Neural cell (in vitro differentiated cells): ENCODE measurements around the gene EPYC. TPM values are rescaled to one million over a fixed set of nuclear protein-coding genes. Genes with fewer than 3 reads are reported as not detected.

ENCODE experiments used
- H2AFZ ChIP-seq: fragments of 200-600, 300-800 bp; sonication (generic), shearing (Covaris generic); 2 replicates; pipeline ENCODE4 v1.6.0; 2014; ENCODE audit warnings: low read depth, mild to moderate bottlenecking, antibody characterized with exemption, low read length, moderate library complexity
- H3F3A ChIP-seq: fragments of 200-600 bp; shearing (Covaris generic); 2 replicates; pipeline ENCODE4 v1.6.1; 2016; ENCODE audit warnings: mild to moderate bottlenecking, moderate library complexity, mixed read lengths, antibody characterized with exemption, low read length; ENCODE audit not compliant: insufficient read depth, poor library complexity, severe bottlenecking
- H3K27ac ChIP-seq: fragments of 200-600, 300-800 bp; sonication (generic), shearing (Covaris generic); 2 replicates; pipeline ENCODE4 v1.5.1; 2014; ENCODE audit warnings: mild to moderate bottlenecking, low read length, moderate library complexity
- H3K27me3 ChIP-seq: fragments of 300-800, 200-600 bp; sonication (generic), shearing (Covaris generic); 2 replicates; pipeline ENCODE4 v1.6.0; 2014; ENCODE audit warnings: mild to moderate bottlenecking, low read depth, low read length, moderate library complexity; ENCODE audit not compliant: insufficient read depth
- H3K36me3 ChIP-seq: fragments of 300-800, 200-600 bp; sonication (generic), shearing (Covaris generic); 2 replicates; pipeline ENCODE4 v1.5.1; 2014; ENCODE audit warnings: mild to moderate bottlenecking, antibody characterized with exemption, low read length, moderate library complexity; ENCODE audit not compliant: insufficient read depth
- H3K4me2 ChIP-seq: fragments of 300-800, 200-600 bp; sonication (generic), shearing (Covaris generic); 2 replicates; pipeline ENCODE4 v1.6.0; 2014; ENCODE audit warnings: mild to moderate bottlenecking, low read length
- H3K4me3 ChIP-seq: fragments of 300-800, 200-600 bp; sonication (generic), shearing (Covaris generic); 2 replicates; pipeline ENCODE4 v1.5.1; 2014; ENCODE audit warnings: mild to moderate bottlenecking, low read length, moderate library complexity
- H3K79me2 ChIP-seq: fragments of 200-600 bp; shearing (Covaris generic); replicated peaks from 2 replicates; pipeline ENCODE4 v1.6.0; 2014; ENCODE audit warnings: mild to moderate bottlenecking, low read length, moderate library complexity; ENCODE audit not compliant: insufficient read depth
- H3K9ac ChIP-seq: fragments of 300-800, 200-600 bp; sonication (generic), shearing (Covaris generic); 2 replicates; pipeline ENCODE4 v1.6.1; 2016; ENCODE audit warnings: mild to moderate bottlenecking, low read length, mixed read lengths
- H3K9me2 ChIP-seq: fragments of 200-600 bp; shearing (Covaris generic); 2 replicates; pipeline ENCODE4 v1.6.1; 2016; ENCODE audit warnings: mild to moderate bottlenecking, low read length, mixed read lengths; ENCODE audit not compliant: insufficient read depth
- H3K9me3 ChIP-seq: fragments of 200-600, 300-800 bp; sonication (generic), shearing (Covaris generic); 2 replicates; pipeline ENCODE4 v1.6.1; 2016; ENCODE audit warnings: mild to moderate bottlenecking, mixed run types, low read length, moderate library complexity, mixed read lengths
- H4K20me1 ChIP-seq: fragments of 200-600 bp; shearing (Covaris generic); 2 replicates; pipeline ENCODE4 v1.6.1; 2016; ENCODE audit warnings: mild to moderate bottlenecking, mixed run types; ENCODE audit not compliant: insufficient read depth
- EP300 ChIP-seq: fragments of 450-650 bp; conservative IDR thresholded peaks from 2 replicates; pipeline ENCODE4 v1.6.1; 2014; ENCODE audit warnings: antibody characterized with exemption, mild to moderate bottlenecking, moderate library complexity; ENCODE audit not compliant: poor library complexity, severe bottlenecking
- EZH2 ChIP-seq: fragments of 200-600, 300-800 bp; shearing (Covaris generic), sonication (generic); IDR thresholded peaks from 2 replicates; pipeline ENCODE4 v1.6.1; 2014; ENCODE audit warnings: antibody characterized with exemption, low read length, borderline replicate concordance, mild to moderate bottlenecking; ENCODE audit not compliant: insufficient read depth, poor library complexity, severe bottlenecking
- MXI1 ChIP-seq: fragments of 450-650 bp; conservative IDR thresholded peaks from 2 replicates; pipeline ENCODE4 v1.6.1; 2014; ENCODE audit warnings: antibody characterized with exemption, mild to moderate bottlenecking; ENCODE audit not compliant: poor library complexity, severe bottlenecking
- POLR2AphosphoS5 ChIP-seq: IDR thresholded peaks from 2 replicates; pipeline ENCODE4 v1.6.1; 2012
- RAD21 ChIP-seq: fragments of 450-650 bp; conservative IDR thresholded peaks from 2 replicates; pipeline ENCODE4 v1.6.1; 2014; ENCODE audit warnings: antibody characterized with exemption, mild to moderate bottlenecking, moderate library complexity
- SMC3 ChIP-seq: fragments of 450-650 bp; conservative IDR thresholded peaks from 2 replicates; pipeline ENCODE4 v1.6.1; 2014; ENCODE audit warnings: antibody characterized with exemption, mild to moderate bottlenecking, moderate library complexity; ENCODE audit not compliant: poor library complexity
- TAF1 ChIP-seq: IDR thresholded peaks from 2 replicates; pipeline ENCODE4 v1.6.1; 2012; ENCODE audit warnings: low read depth
- polyA plus RNA-seq: library from polyadenylated mRNA; depleted of rRNA; stranded (reverse); fragments of >200 nt; gene quantifications from 2 replicates; pipeline ENCODE4 v1.2.3, GENCODE V29; 2014
- TF ChIP-seq, protein P1 (sequence below): fragments of 450-650 bp; IDR thresholded peaks from 2 replicates; pipeline ENCODE4 v1.5.1; 2014; ENCODE audit warnings: antibody characterized with exemption, mild to moderate bottlenecking, moderate library complexity; ENCODE audit not compliant: poor library complexity, severe bottlenecking
- TF ChIP-seq, protein P2 (sequence below): IDR thresholded peaks from 2 replicates; pipeline ENCODE4 v1.6.1; 2012; ENCODE audit warnings: borderline replicate concordance

The EPYC gene
- polyA plus RNA-seq, 1 donor from 2014 or later = not detected

DNA sequence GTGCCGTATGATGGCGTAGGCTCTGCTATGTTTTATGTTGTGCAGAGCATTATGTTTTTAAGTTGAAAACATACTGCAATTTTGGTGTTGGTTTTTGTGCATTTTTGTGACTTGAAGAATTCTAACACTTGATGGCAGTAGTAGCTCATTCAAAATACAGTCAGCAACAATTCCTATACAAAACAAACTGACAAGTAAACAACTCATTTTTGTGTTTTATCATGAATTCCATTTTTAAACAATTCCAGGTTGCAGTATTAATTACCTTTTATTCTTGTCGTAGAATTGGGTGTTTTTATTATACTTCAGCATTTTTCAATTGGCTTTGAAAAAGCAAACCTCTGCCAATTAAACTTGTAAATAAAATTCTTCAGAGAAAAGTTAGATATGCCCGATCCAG lies 45.7 kb downstream of the EPYC start:
- Histone ChIP-seq H3K4me2 (no peak overlapping the region), H3F3A (no peaks in the 10 kb centered on the region), H4K20me1 (no peaks in the 10 kb centered on the region), H3K36me3 (no peaks in the 10 kb centered on the region), H3K79me2 (no peaks in the 10 kb centered on the region), H3K9me3 (no peaks in the 10 kb centered on the region), H3K27me3 (no peaks in the 10 kb centered on the region), H3K27ac (no peak overlapping the region), H3K4me3 (no peak overlapping the region), H3K9ac (no peak overlapping the region), H3K9me2 (no peaks in the 10 kb centered on the region), H2AFZ (no peak overlapping the region)
- TF ChIP-seq EZH2 = no peak
- TF ChIP-seq, protein P1, sequence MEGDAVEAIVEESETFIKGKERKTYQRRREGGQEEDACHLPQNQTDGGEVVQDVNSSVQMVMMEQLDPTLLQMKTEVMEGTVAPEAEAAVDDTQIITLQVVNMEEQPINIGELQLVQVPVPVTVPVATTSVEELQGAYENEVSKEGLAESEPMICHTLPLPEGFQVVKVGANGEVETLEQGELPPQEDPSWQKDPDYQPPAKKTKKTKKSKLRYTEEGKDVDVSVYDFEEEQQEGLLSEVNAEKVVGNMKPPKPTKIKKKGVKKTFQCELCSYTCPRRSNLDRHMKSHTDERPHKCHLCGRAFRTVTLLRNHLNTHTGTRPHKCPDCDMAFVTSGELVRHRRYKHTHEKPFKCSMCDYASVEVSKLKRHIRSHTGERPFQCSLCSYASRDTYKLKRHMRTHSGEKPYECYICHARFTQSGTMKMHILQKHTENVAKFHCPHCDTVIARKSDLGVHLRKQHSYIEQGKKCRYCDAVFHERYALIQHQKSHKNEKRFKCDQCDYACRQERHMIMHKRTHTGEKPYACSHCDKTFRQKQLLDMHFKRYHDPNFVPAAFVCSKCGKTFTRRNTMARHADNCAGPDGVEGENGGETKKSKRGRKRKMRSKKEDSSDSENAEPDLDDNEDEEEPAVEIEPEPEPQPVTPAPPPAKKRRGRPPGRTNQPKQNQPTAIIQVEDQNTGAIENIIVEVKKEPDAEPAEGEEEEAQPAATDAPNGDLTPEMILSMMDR = no peak
- TF ChIP-seq TAF1 = no peak
- no peak for TF ChIP-seq POLR2AphosphoS5
- no peak for TF ChIP-seq EP300
- TF ChIP-seq, protein P2, sequence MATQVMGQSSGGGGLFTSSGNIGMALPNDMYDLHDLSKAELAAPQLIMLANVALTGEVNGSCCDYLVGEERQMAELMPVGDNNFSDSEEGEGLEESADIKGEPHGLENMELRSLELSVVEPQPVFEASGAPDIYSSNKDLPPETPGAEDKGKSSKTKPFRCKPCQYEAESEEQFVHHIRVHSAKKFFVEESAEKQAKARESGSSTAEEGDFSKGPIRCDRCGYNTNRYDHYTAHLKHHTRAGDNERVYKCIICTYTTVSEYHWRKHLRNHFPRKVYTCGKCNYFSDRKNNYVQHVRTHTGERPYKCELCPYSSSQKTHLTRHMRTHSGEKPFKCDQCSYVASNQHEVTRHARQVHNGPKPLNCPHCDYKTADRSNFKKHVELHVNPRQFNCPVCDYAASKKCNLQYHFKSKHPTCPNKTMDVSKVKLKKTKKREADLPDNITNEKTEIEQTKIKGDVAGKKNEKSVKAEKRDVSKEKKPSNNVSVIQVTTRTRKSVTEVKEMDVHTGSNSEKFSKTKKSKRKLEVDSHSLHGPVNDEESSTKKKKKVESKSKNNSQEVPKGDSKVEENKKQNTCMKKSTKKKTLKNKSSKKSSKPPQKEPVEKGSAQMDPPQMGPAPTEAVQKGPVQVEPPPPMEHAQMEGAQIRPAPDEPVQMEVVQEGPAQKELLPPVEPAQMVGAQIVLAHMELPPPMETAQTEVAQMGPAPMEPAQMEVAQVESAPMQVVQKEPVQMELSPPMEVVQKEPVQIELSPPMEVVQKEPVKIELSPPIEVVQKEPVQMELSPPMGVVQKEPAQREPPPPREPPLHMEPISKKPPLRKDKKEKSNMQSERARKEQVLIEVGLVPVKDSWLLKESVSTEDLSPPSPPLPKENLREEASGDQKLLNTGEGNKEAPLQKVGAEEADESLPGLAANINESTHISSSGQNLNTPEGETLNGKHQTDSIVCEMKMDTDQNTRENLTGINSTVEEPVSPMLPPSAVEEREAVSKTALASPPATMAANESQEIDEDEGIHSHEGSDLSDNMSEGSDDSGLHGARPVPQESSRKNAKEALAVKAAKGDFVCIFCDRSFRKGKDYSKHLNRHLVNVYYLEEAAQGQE = no peak
- no peak for TF ChIP-seq RAD21
- no peak for TF ChIP-seq MXI1
- TF ChIP-seq SMC3 = no peak

DNA sequence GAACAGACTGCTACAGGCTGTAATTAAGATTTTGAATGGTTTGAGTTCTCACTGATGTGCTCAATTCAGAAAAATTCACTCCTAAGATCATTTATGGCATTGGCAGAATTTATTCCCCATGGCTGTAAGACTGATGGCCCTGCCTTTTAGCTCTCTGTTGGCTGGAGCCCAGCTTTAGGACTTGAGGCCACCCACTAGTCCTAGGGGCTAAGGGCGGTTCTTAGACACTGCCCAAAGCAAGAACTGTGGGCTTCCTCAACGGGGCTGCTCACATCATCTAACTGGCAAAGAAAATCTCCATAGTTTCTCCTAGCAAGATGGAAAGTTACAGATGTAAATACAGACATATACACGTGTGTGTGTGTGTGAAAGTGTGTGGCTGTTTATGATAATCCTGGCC lies 46.4 kb downstream of the EPYC start:
- Histone ChIP-seq H3K79me2 (no peaks in the 10 kb centered on the region), H2AFZ (no peak overlapping the region), H4K20me1 (no peaks in the 10 kb centered on the region), H3K4me2 (no peak overlapping the region), H3K9me3 (no peaks in the 10 kb centered on the region), H3K9ac (no peak overlapping the region), H3K9me2 (no peaks in the 10 kb centered on the region), H3F3A (no peaks in the 10 kb centered on the region), H3K36me3 (no peaks in the 10 kb centered on the region), H3K27me3 (no peaks in the 10 kb centered on the region), H3K4me3 (no peak overlapping the region), H3K27ac (no peak overlapping the region)
- TF ChIP-seq MXI1 = no peak
- TF ChIP-seq, protein P1 = no peak
- no peak for TF ChIP-seq RAD21
- TF ChIP-seq, protein P2 = no peak
- no peak for TF ChIP-seq POLR2AphosphoS5
- no peak for TF ChIP-seq EZH2
- TF ChIP-seq TAF1 = no peak
- no peak for TF ChIP-seq SMC3
- no peak for TF ChIP-seq EP300
